Measurements from ENCODE around the gene AGBL5.
"Not testable (repeated sequence)": the region's sequence is repeated elsewhere in the genome, so short reads cannot be mapped to it uniquely, and the experiment has no call there.

AGBL5 gene

GRCh38 chr2:27054721-27055120 is 3.3 kb downstream of the AGBL5 start:
- DNase-seq: no peak

GRCh38 chr2:27057184-27057583 is 5.7 kb downstream of the AGBL5 start:
- DNase-seq: no peak

GRCh38 chr2:27058210-27058609 is 6.7 kb downstream of the AGBL5 start:
- DNase-seq: no peak

- DNase-seq: no peak
These were observed 7.8 kb downstream of the AGBL5 start for GRCh38 chr2:27059141-27059820.

- DNase-seq: no peak
These were observed 8.9 kb downstream of the AGBL5 start for GRCh38 chr2:27060323-27060722.

- no peak for DNase-seq
These were observed 13.7 kb downstream of the AGBL5 start for GRCh38 chr2:27065128-27065527.

GRCh38 chr2:27067385-27067784 is 15.9 kb downstream of the AGBL5 start:
- no peak for DNase-seq

GRCh38 chr2:27069436-27069835 is 18.0 kb downstream of the AGBL5 start:
- no peak for DNase-seq

- DNase-seq: no peak
These were observed 18.6 kb downstream of the AGBL5 start for GRCh38 chr2:27069961-27070618.

- DNase-seq: no peak
These were observed 19.3 kb downstream of the AGBL5 start for GRCh38 chr2:27070653-27071276.

GRCh38 chr2:27071277-27071989 is 20.0 kb downstream of the AGBL5 start, which contains the start of gene OST4:
Gene OST4, minus strand, starts transcription at chr2:27071654.
- DNase-seq: peak; percentile 97

- DNase-seq: no peak
These were observed 20.7 kb downstream of the AGBL5 start for GRCh38 chr2:27071990-27072830.

GRCh38 chr2:27072920-27073319 is 21.5 kb downstream of the AGBL5 start:
- no peak for DNase-seq

- no peak for DNase-seq
These were observed 22.3 kb downstream of the AGBL5 start for GRCh38 chr2:27073782-27074181.

GRCh38 chr2:27074738-27075565 is 23.5 kb downstream of the AGBL5 start:
- DNase-seq: peak; percentile 27

GRCh38 chr2:27075566-27075871 is 24.1 kb downstream of the AGBL5 start:
- DNase-seq: not testable (repeated sequence)

- DNase-seq: no peak
These were observed 24.9 kb downstream of the AGBL5 start for GRCh38 chr2:27076323-27076722.

- DNase-seq: no peak
These were observed 25.8 kb downstream of the AGBL5 start for GRCh38 chr2:27077231-27077630.

- DNase-seq: no peak
These were observed 27.1 kb downstream of the AGBL5 start, which contains the start of gene EMILIN1 for GRCh38 chr2:27078267-27079194. Gene EMILIN1, plus strand, starts transcription at chr2:27078615. Its CDS starts 451 bp downstream, at chr2:27079066.

Measured in NCI-H345 (cell line).